Measurements from ENCODE around the gene A2ML1. TPM values are rescaled to one million over a fixed set of nuclear protein-coding genes. Genes with fewer than 3 reads are reported as not detected.

The A2ML1 gene
- total RNA-seq = not detected in 2 replicates

GRCh38 chr12:8822298-8822697 lies at the start of gene A2ML1:
A2ML1 (plus strand) TSS chr12:8822621; CDS start chr12:8822652, 31 bp downstream.

DNA sequence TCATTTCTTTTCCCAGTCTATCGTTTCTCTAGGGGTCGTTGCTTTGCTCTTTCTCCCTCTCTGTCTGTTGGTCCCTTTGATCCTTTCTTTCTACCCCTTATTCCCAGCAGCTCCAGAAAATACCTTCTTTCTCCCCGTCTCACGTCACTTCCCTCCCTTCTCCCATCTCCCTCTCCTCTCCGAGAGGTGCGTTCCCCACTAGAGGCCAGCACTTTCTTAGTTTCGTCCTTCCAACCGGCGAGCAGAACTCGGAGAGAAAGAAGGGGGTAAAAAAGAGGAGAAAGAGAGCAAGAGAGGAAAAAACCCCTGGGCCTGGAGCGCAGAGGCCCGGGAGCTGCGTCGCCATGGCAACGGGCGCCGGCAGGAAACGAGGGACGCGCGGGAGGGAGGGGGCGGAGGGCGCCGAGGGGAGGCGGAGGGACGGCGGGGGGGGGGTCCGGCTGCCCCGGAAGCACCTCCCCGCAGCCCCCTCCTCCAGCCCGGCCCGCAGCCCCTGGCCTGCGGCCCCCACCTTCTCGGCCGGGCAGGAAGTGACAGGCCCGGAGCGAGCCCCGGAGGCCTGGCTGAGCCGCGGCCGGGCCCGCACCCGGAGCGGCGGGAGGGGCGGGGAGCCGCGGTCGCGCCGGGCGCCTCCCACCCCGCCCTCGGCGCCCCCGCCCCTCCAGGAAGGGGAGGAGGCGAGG lies 91.8 kb downstream of the A2ML1 start, which contains the start of gene PHC1:
Gene PHC1, plus strand, starts transcription at position 477 of the 683 bp plus-strand sequence. CDS start 3,169 bp downstream, outside the sequence.

Other genes with a start within 250 kb of the A2ML1 start
- gene AICDA, start 209.8 kb upstream of the A2ML1 start, total RNA-seq = not detected in 2 replicates
- 13.0 and 22.7 TPM in 2 replicates for gene MFAP5, start 159.8 kb upstream of the A2ML1 start, total RNA-seq
- gene RIMKLB, start 124.6 kb upstream of the A2ML1 start, total RNA-seq = 9.1 and 14.3 TPM in 2 replicates
- gene PHC1, start 91.9 kb downstream of the A2ML1 start, total RNA-seq = 6.3 and 15.2 TPM in 2 replicates
- 68.4 and 99.3 TPM in 2 replicates for gene M6PR, start 127.0 kb downstream of the A2ML1 start, total RNA-seq
- 0.32 TPM in 1 of 2 replicates, not detected in the other for gene KLRG1, start 166.9 kb downstream of the A2ML1 start, total RNA-seq